Germinal center (tissue), 1 donor: ENCODE results near the gene ECHS1.
"Not testable (repeated sequence)": the region's sequence is repeated elsewhere in the genome, so short reads cannot be mapped to it uniquely, and the experiment has no call there.

Experiments
- DNase-seq: peaks from one replicate; pipeline ENCODE4 v3.0.0; 2012; ENCODE audit warnings: mixed read lengths, low spot score

The ECHS1 gene

GRCh38 chr10:133399123-133399601 is 26.0 kb upstream of the ECHS1 start:
- DNase-seq, result no peak

- no peak for DNase-seq
Observed at GRCh38 chr10:133397938-133398337, 24.8 kb upstream of the ECHS1 start.

DNA sequence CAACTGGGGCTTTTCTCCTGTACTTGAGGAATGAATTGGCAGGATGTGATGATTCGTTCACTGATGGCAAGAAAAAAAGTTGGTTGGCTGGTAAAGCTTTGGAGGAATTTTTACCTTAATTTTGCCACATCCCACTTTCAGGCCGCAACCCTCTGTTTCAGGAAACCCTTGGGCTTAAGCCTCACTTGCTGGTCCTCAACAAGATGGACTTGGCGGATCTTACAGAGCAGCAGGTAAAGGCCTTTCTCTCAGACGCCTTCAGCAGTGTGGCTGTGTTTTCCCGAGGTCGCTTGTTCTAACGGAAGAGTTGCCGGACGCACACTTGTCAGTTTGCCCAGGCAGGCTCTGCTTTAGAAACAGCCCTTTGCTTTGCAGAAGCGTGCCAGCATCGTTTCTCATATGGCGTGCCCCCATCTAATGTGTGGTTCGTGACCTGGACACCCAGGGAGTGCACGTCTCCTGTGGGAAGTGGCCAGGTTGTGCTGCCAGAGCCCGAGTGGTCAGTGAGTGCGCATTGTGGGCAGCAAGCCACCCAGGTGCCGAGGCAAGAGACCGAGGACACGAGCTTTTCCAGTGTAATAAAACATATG is 23.0 kb upstream of the ECHS1 start:
- DNase-seq, result no peak

GRCh38 chr10:133394801-133395221 is 21.7 kb upstream of the ECHS1 start:
- DNase-seq, result no peak

DNA sequence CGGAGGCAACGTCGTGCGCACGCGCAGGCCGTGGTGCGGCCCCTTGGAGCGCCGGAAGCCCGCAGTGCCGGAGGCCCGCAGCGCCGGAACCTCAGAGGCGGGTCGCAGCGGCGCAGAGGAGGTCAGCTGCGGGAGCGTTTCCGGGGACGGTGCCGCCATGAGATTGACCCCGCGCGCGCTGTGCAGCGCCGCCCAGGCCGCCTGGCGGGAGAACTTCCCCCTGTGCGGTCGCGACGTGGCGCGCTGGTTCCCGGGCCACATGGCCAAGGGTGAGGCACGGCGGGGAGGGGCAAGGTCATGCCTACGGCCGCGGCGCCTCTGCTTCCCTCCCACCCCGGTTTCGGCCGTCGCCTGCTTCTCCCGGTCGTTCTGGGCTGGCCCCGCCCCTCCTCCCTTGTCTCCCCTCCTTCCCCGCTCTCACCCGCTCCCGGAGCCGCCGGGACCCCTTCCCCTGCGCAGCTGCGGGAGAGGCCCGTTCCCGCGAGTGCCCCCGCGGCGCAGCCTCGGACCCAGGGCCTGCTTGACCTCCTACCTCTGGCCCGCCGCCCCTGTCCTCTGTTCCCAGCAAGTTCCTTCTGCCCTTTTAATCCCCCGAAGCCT is 21.0 kb upstream of the ECHS1 start, which contains the start of gene MTG1:
TSS of gene MTG1 (plus strand) at position 94 of the 600 bp plus-strand sequence. CDS start at position 158, 64 bp downstream.
- peak; percentile 96 for DNase-seq

DNA sequence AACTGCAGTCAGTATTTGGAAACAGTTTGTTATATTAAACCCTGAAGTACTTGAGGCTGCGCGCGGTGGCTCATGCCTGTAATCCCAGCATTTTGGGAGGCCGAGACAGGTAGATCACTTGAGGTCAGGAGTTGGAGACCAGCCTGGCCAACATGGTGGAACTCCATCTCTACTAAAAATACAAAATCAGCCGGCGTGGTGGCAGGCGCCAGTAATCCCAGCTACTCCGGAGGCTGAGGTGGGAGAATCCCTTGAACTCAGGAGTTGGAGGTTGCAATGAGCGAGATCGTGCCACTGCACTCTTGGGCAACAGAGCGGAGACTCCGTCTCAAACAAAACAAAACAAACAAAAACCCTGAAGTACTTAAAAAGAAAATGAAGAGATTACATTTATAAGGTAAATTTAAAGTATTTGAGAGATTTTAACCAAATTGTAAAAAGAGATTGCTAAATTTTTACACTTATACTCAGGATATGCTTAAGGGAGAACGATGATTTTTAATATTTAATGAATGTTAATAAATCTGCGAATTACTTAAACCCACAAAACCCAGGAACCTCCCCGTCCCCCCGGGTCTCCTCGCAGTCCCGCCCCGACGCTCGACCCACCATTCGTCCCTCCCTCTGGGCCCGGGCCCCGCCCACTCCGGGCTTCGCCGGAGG is 20.4 kb upstream of the ECHS1 start:
- no peak for DNase-seq

GRCh38 chr10:133391761-133392518 is 18.8 kb upstream of the ECHS1 start:
- DNase-seq, result peak; percentile 35

- DNase-seq, result no peak
Observed at GRCh38 chr10:133391249-133391635, 18.1 kb upstream of the ECHS1 start.

DNA sequence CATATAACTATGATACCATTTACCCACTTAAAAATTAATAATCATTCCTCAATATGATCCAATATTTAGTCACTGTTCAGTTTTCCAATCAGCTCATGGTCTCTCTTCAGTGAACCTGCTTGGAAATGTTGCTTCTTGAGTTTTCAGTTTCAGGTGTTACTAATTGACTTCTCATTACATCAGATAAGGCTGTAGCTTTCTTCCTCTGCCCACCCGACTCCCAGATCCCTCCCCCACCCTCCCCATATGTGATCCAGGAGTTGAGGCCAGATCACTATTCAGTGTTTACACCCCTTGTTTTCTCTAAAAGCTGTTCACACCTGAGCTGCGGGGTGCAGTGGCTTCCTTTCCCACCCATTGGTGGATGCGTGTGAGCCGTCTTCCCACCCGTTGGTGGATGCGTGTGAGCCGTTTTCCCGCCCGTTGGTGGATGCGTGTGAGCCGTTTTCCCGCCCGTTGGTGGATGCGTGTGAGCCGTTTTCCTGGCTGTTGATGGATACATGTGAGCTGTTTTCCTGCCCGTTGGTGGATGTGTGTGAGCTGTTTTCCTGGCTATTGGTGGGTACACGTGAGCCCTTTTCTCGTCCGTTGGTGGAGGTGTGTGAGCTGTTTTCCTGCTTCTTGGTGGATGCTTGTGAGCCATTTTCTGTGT is 17.6 kb upstream of the ECHS1 start:
- peak; percentile 11 for DNase-seq

DNA sequence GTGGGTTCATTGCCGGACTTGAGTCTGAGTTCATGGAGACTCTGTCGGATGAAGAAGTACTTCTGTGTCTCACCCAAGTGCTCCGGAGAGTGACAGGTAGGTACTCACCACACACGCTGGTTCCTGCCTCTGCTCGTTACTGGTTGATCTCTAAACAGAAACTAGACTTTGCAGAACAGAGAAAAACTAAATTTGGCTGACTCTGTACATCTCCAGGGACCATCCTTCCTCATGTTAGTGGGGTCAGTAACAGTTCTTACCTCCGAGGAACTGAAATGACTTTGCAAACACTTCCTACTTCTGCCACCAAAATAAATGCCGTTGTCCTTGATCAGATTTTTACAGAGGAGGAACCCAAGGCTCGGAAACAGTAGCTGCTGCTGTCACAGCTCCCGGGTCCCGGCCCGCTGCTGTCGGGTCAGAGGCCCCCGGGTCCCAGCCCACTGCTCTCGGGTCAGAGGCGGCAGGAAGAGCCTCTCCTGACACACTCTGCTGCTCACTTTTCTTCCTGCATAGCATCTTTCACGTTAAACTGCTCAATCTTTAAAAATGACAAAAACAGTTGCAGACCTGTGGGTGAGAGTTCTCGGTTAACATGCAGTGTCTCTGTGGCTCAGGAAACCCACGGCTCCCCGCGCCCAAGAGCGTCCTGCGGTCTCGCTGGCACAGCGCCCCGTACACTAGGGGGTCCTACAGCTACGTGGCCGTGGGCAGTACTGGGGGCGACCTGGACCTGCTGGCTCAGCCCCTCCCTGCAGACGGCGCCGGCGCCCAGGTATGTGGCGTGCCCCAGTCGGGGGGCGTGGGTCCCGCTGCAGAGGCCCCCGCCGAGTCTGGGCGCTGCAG is 16.0 kb upstream of the ECHS1 start:
- DNase-seq, result peak; percentile 85

DNA sequence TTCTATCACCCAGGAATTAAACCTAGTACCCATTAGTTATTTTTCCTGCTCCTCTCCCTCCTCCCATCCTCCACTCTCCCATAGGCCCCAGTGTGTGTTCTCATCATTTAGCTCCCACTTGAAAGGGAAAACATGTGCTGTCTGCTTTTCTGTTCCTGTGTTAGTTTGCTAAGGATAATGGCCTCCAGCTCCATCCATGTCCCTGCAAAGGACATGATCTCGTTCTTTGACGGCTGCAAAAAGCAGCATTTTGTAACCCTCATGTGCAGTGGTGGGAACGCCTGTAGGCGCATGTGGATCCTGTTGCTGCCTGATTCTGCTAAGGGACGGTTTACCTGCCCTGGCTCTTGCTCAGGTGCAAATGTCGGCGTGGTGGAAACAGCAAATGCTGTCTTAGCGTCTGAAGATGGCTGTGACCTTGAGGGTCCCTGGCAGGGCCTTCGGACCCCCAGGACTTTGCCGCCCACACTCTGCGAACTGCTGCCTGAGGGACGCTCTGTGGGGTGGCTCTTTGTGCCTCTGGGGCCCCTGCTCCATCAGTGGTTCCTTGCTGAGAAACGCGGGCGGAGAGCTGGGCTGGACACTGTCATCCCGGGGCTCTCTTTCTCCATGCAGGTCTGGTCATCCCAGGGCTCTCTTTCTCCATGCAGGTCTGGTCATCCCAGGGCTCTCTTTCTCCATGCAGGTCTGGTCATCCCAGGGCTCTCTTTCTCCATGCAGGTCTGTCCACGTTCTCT is 15.2 kb upstream of the ECHS1 start:
- no peak for DNase-seq

DNA sequence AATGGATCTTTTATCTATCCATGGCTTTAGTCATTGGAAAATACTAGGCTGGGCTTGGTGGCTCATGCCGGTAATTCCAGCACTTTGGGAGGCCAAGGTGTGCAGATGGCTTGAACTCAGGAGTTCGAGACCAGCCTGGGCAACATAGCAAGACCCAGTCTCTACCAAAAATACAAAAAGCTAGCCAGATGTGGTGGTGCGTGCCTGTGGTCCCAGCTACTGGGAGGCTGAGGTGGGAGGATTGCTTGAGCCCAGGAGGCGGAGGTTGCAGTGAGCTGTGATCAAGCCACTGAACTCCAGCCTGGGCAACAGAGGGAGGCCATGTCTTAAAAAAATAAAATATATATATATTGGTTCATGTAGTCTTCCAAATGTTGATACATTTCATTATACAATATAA is 13.8 kb upstream of the ECHS1 start:
- not testable (repeated sequence) for DNase-seq

GRCh38 chr10:133385214-133385613 is 12.1 kb upstream of the ECHS1 start:
- no peak for DNase-seq

- DNase-seq, result no peak
Observed at GRCh38 chr10:133384071-133384470, 10.9 kb upstream of the ECHS1 start.

DNA sequence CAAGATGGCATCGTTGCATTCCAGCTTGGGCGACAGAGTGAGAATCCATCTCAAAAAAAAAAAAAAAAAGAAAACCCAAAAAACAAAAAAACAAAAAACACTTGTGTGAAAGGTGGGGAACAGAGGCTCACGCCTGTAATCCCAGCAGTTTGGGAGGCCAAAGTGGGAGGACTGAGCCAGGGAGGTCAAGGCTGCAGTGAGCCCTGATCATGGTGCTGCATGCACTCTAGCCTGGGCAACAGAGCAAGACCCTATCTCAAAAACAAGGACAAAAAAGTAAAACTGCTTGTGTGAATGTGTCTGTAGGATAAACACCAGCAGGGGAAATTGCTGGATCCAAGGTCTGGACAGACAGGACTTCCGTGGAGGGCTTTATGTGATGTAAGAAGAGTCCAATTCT is 10.4 kb upstream of the ECHS1 start:
- DNase-seq, result no peak

- no peak for DNase-seq
Observed at GRCh38 chr10:133381036-133381435, 7.9 kb upstream of the ECHS1 start.

DNA sequence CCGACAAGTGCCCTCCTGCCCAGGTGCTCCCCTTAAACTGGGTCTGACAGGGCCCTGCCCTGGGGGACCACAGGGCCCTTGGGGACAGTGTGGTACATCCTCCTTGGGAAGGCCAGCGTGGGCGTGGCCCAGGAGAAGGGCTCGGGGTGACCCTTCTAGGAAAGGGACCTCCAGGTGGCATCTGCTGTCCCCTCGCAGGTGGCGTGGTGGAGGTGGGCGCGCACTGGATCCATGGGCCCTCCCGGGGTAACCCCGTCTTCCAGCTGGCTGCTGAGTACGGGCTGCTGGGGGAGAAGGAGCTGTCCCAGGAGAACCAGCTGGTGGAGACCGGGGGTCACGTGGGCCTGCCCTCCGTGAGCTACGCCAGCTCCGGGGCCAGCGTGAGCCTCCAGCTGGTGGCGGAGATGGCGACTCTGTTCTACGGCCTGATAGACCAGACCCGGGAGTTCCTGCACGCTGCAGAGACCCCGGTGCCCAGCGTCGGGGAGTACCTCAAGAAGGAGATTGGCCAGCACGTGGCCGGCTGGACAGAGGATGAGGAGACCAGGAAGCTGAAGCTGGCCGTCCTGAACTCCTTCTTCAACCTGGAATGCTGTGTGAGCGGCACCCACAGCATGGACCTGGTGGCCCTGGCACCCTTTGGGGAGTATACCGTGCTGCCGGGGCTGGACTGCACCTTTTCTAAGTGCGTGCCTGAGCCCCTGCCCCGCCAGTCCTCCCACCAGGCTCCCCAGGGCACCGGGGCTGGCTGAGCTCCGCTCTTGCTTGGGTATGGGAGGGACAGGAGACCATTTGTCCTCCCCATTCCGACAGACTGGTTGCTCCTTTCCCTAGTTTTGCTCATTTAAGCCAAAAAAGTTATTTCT is 6.9 kb upstream of the ECHS1 start:
- DNase-seq, result no peak

DNA sequence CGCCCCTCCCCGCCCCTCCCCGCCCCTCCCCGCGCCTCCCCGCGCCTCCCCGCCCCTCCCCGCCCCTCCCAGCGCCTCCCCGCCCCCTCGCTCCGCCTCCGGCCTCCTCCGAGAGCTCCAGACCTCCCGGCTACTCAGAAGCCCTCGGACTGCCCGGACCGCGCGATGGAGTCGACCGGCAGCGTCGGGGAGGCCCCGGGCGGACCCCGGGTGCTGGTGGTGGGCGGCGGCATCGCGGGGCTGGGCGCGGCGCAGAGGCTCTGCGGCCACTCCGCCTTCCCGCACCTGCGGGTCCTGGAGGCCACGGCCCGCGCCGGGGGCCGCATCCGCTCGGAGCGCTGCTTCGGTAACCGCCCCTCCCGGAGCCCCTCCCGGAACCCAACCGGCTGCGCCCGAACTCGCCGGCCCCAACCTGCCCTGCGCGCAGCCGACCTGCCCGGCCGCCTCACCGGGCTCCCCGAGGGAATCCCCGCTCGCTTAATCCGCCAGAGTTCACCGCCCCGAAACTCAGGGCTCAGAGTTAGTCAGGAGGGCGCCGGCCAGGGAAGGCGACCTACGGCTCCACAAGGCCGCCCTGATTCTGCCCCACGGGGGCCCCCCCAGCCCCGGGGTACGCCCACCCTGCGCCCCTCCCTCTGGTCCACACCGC is 6.1 kb upstream of the ECHS1 start, which contains the start of gene PAOX:
TSS of gene PAOX (plus strand) at position 111 of the 649 bp plus-strand sequence. CDS start at position 166, 55 bp downstream.
- peak; percentile 70 for DNase-seq
